Stimulated activated naive CD4-positive, alpha-beta T cell (primary cell): ENCODE results near the gene PADI2.

Experiments used
- DNase-seq, 6 experiments: peaks; one replicate each; lab custom pipeline; 2025; lab: John Stamatoyannopoulos, UW

The PADI2 gene

GRCh38 chr1:17119076-17119772 lies at the start of gene PADI2:
TSS of gene PADI2 (minus strand) at chr1:17119451. CDS start at chr1:17119371, 80 bp downstream.
- DNase-seq, result peak; percentile 8 to 55 (median 32)

- DNase-seq, result no peak
These were observed 49.0 kb upstream of the PADI2 start for GRCh38 chr1:17168091-17168876.

GRCh38 chr1:17167786-17168090 lies 48.5 kb upstream of the PADI2 start:
- no peak for DNase-seq

- DNase-seq, result no peak
These were observed 48.0 kb upstream of the PADI2 start for GRCh38 chr1:17167041-17167785.

GRCh38 chr1:17165823-17166222 lies 46.6 kb upstream of the PADI2 start:
- no peak for DNase-seq

GRCh38 chr1:17163789-17164666 lies 44.8 kb upstream of the PADI2 start:
- no peak for DNase-seq

GRCh38 chr1:17163371-17163770 lies 44.1 kb upstream of the PADI2 start:
- DNase-seq, result no peak

- no peak for DNase-seq
These were observed 43.7 kb upstream of the PADI2 start for GRCh38 chr1:17162941-17163340.

GRCh38 chr1:17161926-17162800 lies 42.9 kb upstream of the PADI2 start:
- DNase-seq, result no peak

GRCh38 chr1:17161137-17161740 lies 42.0 kb upstream of the PADI2 start:
- no peak for DNase-seq

- no peak for DNase-seq
These were observed 39.7 kb upstream of the PADI2 start for GRCh38 chr1:17158961-17159360.

GRCh38 chr1:17156108-17156507 lies 36.9 kb upstream of the PADI2 start:
- DNase-seq, result no peak

- no peak for DNase-seq
These were observed 36.1 kb upstream of the PADI2 start for GRCh38 chr1:17155257-17155920.

- no peak for DNase-seq
These were observed 30.5 kb upstream of the PADI2 start for GRCh38 chr1:17149771-17150170.

GRCh38 chr1:17148950-17149608 lies 29.8 kb upstream of the PADI2 start:
- DNase-seq, result no peak

- no peak for DNase-seq
These were observed 26.4 kb upstream of the PADI2 start for GRCh38 chr1:17145648-17146047.

GRCh38 chr1:17143760-17144159 lies 24.5 kb upstream of the PADI2 start:
- no peak for DNase-seq

- DNase-seq, result no peak
These were observed 22.4 kb upstream of the PADI2 start for GRCh38 chr1:17141441-17142197.

GRCh38 chr1:17140279-17140678 lies 21.0 kb upstream of the PADI2 start:
- no peak for DNase-seq
